GM18517 (cell line): ENCODE results near the gene ZNF648.
"Not testable (repeated sequence)": the region's sequence is repeated elsewhere in the genome, so short reads cannot be mapped to it uniquely, and the experiment has no call there.

Source experiments
- ATAC-seq: cut with Tn5 transposase; IDR thresholded peaks from one replicate; pipeline ENCODE4 v1.9.1; 2021; ENCODE audit warnings: mild to moderate bottlenecking, moderate library complexity; ENCODE audit not compliant: unreplicated experiment

Gene ZNF648

DNA sequence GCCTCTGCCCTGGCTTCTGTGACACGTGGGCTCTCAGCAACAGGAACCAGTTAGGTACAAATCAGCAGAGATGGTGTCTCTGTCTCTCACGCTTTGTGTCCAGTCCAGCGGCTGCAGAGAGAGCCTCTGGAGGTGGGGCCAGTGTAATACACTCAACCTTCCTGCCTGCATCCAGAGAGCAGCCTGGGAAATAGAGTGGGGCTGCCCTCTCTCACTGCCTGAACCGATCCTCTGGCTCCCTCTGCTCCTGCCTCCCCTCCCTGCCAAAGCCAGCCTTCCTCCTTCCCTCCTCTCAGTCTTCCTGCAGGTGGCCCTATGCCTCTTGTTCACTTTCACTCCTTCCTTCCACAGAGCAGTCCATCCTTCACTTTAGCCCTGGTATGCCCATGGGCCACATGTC, at the start of gene ZNF648:
Gene ZNF648, minus strand, starts transcription at position 119 of the 400 bp plus-strand sequence. CDS start 3,702 bp downstream, outside the sequence.
- no peak for ATAC-seq

DNA sequence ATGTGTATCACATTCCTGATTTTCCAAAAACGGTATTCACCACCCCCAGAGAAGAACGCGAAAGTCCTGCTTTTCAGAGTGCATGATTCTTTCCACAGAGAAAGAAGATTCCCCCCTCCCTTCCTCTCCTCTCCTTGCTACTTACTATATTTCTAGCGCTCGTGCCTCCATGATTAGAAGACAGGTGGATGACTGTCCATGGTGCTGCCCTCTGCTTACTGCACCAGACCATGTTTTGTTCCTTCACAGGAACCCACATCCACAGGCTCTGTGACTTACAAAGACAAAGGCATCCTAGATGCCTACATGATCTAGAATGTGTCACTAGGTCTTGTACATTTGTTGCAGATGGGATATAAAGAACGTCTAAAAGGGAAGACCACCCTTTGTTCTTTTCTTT, 49.1 kb upstream of the ZNF648 start:
- ATAC-seq = no peak

GRCh38 chr1:182109771-182110170, 48.3 kb upstream of the ZNF648 start:
- no peak for ATAC-seq

GRCh38 chr1:182107209-182107608, 45.7 kb upstream of the ZNF648 start:
- ATAC-seq = no peak

GRCh38 chr1:182102043-182102416, 40.5 kb upstream of the ZNF648 start:
- no peak for ATAC-seq

- ATAC-seq = no peak
Measured at GRCh38 chr1:182101415-182102042, 40.0 kb upstream of the ZNF648 start.

DNA sequence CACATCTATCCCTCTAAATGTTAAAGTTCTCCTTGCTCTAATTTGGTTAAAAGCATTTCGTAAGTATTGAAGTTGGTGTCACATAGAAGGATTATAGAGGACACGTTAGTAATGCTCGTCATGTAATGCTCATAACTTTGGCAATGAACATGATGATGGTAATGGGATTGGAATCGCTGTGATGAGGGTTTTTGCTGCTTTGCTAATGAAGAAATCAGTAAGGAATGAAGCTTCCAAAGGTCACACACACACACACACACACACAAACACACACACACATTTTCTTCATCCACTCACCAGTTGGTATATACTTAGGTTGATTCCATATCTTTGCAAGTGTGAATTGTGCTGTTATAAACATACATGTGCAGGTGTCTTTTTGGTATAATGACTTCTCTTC, 36.8 kb upstream of the ZNF648 start:
- ATAC-seq = no peak

DNA sequence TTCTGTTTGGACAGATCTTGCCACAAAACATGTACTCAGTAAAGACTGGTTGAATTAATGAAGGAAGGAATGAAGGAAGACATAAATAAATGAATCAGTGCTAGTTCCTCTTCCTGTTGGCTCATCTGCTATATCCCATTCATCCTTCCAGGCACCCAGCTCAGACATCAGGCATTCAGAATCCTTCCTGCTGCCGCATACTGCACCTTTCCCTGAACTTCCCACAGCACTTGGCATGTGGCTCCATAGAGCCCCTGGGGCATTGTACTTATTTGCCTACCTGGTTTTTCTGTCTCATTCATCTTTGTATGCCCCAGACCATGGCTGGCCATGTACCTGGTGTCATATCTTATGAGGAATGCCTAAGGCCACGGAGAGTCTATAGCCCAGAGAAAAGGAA, 34.4 kb upstream of the ZNF648 start:
- no peak for ATAC-seq

DNA sequence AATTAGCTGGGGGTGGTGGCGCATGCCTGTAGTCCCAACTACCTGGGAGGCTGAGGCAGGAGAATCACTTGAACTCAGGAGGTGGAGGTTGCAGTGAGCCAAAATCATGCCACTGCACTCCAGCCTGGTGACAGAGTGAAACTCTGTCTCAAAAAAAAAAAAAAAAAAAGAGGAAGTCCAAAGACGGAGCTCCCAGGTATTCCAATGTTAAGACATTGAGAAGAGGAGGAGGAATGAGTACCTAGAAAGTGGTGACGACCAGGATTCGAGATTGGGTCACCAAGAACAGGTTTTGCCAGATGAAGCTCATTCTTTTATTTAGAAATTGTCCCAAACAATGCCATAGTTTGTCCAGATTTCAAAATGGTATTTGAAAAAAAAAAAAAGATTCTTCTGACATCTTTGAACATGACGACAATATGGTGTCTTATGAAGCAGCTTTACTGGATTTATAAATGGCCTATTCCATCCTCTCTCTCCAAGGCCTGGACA, 33.0 kb upstream of the ZNF648 start:
- not testable (repeated sequence) for ATAC-seq

- ATAC-seq = no peak
Measured at GRCh38 chr1:182093781-182094180, 32.3 kb upstream of the ZNF648 start.

- no peak for ATAC-seq
Measured at GRCh38 chr1:182092336-182092735, 30.8 kb upstream of the ZNF648 start.

DNA sequence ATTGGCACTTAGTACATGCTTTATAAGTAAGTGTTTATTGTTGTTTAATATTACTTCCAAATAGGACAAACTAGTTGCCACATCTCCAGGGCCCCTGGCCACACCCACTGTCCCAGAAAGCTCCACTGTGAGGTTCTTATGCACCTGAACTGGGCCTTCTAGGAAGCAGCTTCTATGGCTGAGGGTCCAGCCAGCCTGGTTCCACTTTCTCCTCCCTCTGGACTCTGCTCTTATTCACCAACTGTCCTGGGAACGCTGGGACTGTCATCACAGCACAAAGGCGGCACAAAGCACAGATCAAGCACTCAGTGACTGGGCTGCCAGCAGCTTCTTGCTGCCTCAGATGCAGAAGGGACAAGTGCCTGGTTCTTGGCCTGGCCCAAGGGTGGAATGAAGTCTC, 29.6 kb upstream of the ZNF648 start:
- no peak for ATAC-seq

DNA sequence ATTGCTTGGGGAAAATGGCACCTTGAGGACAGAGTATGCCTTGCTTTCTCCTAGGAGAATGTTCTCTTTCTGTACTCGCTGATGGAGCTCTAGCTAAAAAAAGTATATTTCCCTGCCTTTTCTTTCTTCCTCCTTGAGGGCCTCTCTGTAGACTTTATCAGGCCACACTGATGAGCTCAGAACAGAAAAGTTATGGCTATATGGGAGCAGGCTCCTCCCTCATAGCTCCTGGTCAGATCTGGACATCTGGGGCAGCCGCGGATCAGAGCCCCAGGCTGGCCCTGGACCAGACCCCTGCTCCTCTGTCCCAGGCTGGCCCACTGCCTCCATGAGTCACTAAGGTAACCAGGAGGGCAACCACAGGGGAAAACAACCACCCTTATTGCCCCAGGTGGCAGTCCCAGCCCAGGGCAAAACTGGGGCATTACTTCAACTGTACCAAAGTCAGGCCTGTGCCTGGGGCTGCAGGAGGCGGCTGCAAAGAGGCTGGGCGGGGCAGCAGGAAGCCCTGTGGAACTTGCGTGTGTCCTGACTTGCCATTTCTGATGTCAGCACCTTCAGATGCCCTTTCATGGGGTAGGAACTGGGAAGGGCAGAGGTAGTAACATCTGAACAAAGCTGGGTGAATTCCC, 26.3 kb upstream of the ZNF648 start:
- no peak for ATAC-seq

DNA sequence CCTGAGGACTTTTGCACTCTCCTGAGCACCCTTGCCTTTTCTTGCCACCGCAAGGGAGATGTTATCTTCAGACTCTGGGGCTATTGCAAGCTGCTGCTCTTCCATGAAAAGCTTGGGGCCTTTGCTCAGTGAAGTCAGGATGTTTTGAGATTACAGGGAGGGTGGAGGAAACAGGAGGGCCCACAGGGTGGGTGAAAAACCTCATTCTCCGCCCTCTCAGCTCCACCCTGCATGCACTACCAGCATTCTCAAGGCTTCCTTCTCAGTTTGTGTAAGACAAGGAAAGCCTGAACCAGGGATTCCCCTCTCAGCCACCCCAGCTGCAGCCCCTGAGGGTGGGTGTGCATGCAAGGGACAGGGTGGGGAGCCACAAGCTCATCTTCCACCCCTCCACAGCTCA, 25.8 kb upstream of the ZNF648 start:
- ATAC-seq = no peak

DNA sequence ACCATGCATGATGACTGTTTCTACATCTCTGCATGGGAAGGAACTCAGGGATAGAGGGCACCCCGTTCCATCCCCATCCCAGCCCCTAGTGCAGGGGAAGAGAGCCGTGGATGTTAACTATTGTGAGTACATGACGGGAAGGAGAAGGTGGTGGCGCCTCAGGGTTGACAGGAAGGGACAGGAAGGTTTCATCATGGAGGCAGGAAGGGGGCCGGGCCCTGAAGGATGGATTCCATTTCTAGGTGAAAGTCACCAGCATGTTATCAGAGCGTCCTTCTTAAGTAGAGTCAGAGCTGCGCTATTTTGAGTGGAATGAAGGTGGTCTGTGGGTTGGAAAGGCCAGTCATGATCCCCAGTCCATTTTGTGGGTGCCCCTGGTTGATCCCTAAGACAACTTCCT, 25.1 kb upstream of the ZNF648 start:
- no peak for ATAC-seq

DNA sequence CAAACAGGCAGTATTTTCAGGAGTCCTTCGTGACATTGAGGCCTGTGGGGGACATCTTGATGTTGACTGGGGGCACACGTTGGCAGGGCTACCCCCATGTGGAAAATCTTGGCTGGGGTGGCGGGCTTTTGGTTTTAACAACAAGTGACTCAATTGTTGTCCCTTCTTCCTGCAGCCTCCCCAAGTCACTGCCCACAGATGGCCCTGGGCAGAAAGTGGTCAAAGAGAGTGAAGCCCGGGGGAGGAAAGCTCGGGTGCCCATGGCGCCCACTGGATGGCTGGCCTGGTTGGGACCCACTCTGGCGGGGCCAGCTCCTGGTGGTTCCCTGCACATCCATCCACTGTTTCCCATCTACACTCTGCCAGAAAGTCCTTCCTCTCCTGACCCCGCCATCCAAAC, 24.6 kb upstream of the ZNF648 start:
- ATAC-seq = no peak

GRCh38 chr1:182085726-182086125, 24.2 kb upstream of the ZNF648 start:
- no peak for ATAC-seq

- no peak for ATAC-seq
Measured at GRCh38 chr1:182084487-182085316, 23.2 kb upstream of the ZNF648 start.

- no peak for ATAC-seq
Measured at GRCh38 chr1:182083851-182084486, 22.5 kb upstream of the ZNF648 start.

- ATAC-seq = no peak
Measured at GRCh38 chr1:182080955-182081582, 19.6 kb upstream of the ZNF648 start.

DNA sequence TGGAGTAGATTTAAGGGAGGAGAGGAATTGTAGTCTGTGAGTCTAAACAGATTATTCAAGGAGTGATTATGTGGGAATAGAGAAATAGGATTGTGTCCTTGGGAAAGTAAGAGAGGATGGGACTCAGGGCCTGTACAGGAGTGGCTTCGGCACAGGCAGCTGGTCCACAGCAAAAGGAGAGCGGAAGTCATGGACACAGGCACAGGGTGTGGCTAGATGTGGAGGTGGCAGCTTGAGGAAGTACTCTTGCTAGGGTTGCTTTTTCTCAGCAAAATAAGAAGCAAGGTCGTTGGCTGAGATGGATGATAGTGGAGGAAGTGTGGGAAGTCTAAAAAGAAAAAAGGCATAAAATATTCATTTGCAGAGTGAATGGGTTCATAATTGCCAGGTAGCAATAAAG, 18.5 kb upstream of the ZNF648 start:
- no peak for ATAC-seq
